ENCODE measurements around the gene KIAA1614.

- TF ChIP-seq CTCF (IDR thresholded peaks at IDR 0.05; ENCODE audit: low read depth, low read length) = no peak
- TF ChIP-seq EZH2phosphoT487 (IDR thresholded peaks at IDR 0.05; ENCODE audit: low read depth) = no peak
Measured at GRCh38 chr1:180966312-180966711, 53.6 kb downstream of the KIAA1614 start.
